OCI-LY1 (cell line): ENCODE measurements around the gene OR52J3.

Experiments used
- H2AFZ ChIP-seq: fragments of 200-600 bp; sonication (generic), shearing (Covaris generic); 2 replicates; pipeline ENCODE4 v1.6.0; 2014; ENCODE audit warnings: antibody characterized with exemption, mild to moderate bottlenecking, low read length
- H3F3A ChIP-seq: fragments of 200-600 bp; sonication (generic), shearing (Covaris generic); 2 replicates; pipeline ENCODE4 v1.6.0; 2014; ENCODE audit warnings: mild to moderate bottlenecking, antibody characterized with exemption, low read length, moderate library complexity; ENCODE audit not compliant: insufficient read depth
- H3K27ac ChIP-seq: fragments of 200-600 bp; sonication (generic); 2 replicates; pipeline ENCODE4 v1.5.1; 2014; ENCODE audit warnings: low read length, mixed run types, mild to moderate bottlenecking, low read depth; ENCODE audit not compliant: poor library complexity, severe bottlenecking
- H3K27me3 ChIP-seq: fragments of 200-600 bp; sonication (generic); 2 replicates; pipeline ENCODE4 v1.6.0; 2014; ENCODE audit warnings: antibody characterized with exemption, mild to moderate bottlenecking, low read length, moderate library complexity; ENCODE audit not compliant: insufficient read depth
- H3K36me3 ChIP-seq: fragments of 200-600 bp; sonication (generic); 2 replicates; pipeline ENCODE4 v1.6.1; 2014; ENCODE audit warnings: mild to moderate bottlenecking, antibody characterized with exemption, low read length, moderate library complexity, mixed read lengths; ENCODE audit not compliant: insufficient read depth
- H3K4me1 ChIP-seq: fragments of 200-600 bp; sonication (generic); 2 replicates; pipeline ENCODE4 v1.5.1; 2014; ENCODE audit warnings: mild to moderate bottlenecking, low read length, moderate library complexity; ENCODE audit not compliant: insufficient read depth, severe bottlenecking
- H3K4me2 ChIP-seq: fragments of 200-600 bp; sonication (generic), shearing (Covaris generic); 2 replicates; pipeline ENCODE4 v1.6.1; 2014; ENCODE audit warnings: low read length
- H3K4me3 ChIP-seq: fragments of 200-600 bp; sonication (generic); 2 replicates; pipeline ENCODE4 v1.5.1; 2014; ENCODE audit warnings: low read length, low read depth, mild to moderate bottlenecking, mixed read lengths; ENCODE audit not compliant: poor library complexity, severe bottlenecking
- H3K79me2 ChIP-seq: fragments of 200-600 bp; shearing (Covaris generic); 2 replicates; pipeline ENCODE4 v1.6.1; 2016; ENCODE audit warnings: mixed run types, low read length, mixed read lengths; ENCODE audit not compliant: insufficient read depth
- H3K9ac ChIP-seq: fragments of 200-600 bp; sonication (generic), shearing (Covaris generic); 2 replicates; pipeline ENCODE4 v1.6.1; 2014; ENCODE audit warnings: mild to moderate bottlenecking, low read length, mixed read lengths
- H3K9me2 ChIP-seq: fragments of 200-600 bp; sonication (generic), shearing (Covaris generic); 2 replicates; pipeline ENCODE4 v1.6.1; 2014; ENCODE audit warnings: low read depth, mild to moderate bottlenecking, low read length, mixed read lengths
- H3K9me3 ChIP-seq: fragments of 200-600 bp; shearing (Covaris generic); 2 replicates; pipeline ENCODE4 v1.6.1; 2014; ENCODE audit warnings: low read length, mixed read lengths
- H4K20me1 ChIP-seq: fragments of 200-600 bp; sonication (generic), shearing (Covaris generic); 2 replicates; pipeline ENCODE4 v1.6.0; 2016; ENCODE audit warnings: mild to moderate bottlenecking, low read length; ENCODE audit not compliant: insufficient read depth
- CTCF ChIP-seq: fragments of 200-600 bp; sonication (generic), shearing (Covaris generic); IDR thresholded peaks from 2 replicates; pipeline ENCODE4 v1.5.1; 2017; ENCODE audit warnings: mild to moderate bottlenecking, antibody characterized with exemption, low read length, moderate library complexity, mixed read lengths
- EZH2 ChIP-seq: fragments of 200-600 bp; sonication (generic), shearing (Covaris generic); IDR thresholded peaks from 2 replicates; pipeline ENCODE4 v1.8.0; 2017; ENCODE audit warnings: borderline replicate concordance, mixed run types, mild to moderate bottlenecking, antibody characterized with exemption, low read length, moderate library complexity, mixed read lengths

Gene OR52J3

DNA sequence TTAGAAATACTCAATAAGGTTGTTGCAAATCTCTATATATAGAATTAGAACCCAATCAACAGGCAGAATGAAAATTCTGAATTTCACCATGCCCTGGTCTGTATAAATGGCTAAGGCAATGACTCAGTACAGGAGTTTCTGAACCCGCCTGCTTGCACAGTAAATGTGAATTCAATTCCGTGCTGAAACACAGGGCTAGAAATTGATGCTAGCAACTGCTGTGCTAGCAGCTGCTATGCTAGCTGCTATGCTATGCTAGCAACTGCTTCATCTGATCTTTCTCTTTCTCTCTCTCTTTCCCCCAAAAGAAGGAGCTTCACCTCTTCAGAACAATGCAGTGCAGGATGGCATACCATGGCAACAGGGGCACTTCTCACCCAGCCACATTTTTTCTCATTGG, 9.7 kb upstream of the OR52J3 start:
- Histone ChIP-seq H3K4me3 (no peak overlapping the region), H3K9me2 (no peaks in the 10 kb centered on the region), H3K79me2 (no peaks in the 10 kb centered on the region), H3K9ac (no peak overlapping the region), H3K4me1 (no peaks in the 10 kb centered on the region), H3F3A (no peaks in the 10 kb centered on the region), H3K36me3 (no peaks in the 10 kb centered on the region), H3K27ac (no peak overlapping the region), H3K27me3 (no peaks in the 10 kb centered on the region), H4K20me1 (no peaks in the 10 kb centered on the region), H3K9me3 (no peaks in the 10 kb centered on the region), H3K4me2 (no peak overlapping the region), H2AFZ (no peak overlapping the region)
- TF ChIP-seq EZH2 = no peak
- no peak for TF ChIP-seq CTCF

- Histone ChIP-seq H3K9me2 (no peaks in the 10 kb centered on the region), H3K36me3 (no peaks in the 10 kb centered on the region), H3K9me3 (no peaks in the 10 kb centered on the region), H4K20me1 (no peaks in the 10 kb centered on the region), H3K27ac (no peak overlapping the region), H3K4me3 (no peak overlapping the region), H3K4me1 (no peaks in the 10 kb centered on the region), H3K79me2 (no peaks in the 10 kb centered on the region), H3F3A (no peaks in the 10 kb centered on the region), H3K27me3 (no peaks in the 10 kb centered on the region), H2AFZ (no peak overlapping the region), H3K4me2 (no peak overlapping the region), H3K9ac (no peak overlapping the region)
- TF ChIP-seq EZH2 = no peak
- TF ChIP-seq CTCF = no peak
Observed at GRCh38 chr11:5037926-5038325, 8.4 kb upstream of the OR52J3 start.

- Histone ChIP-seq H3K9me2 (no peaks in the 10 kb centered on the region), H3K27me3 (no peaks in the 10 kb centered on the region), H3K4me3 (no peak overlapping the region), H3K9me3 (no peaks in the 10 kb centered on the region), H3K4me1 (no peaks in the 10 kb centered on the region), H3K27ac (no peak overlapping the region), H3K9ac (no peak overlapping the region), H3K4me2 (no peak overlapping the region), H4K20me1 (no peaks in the 10 kb centered on the region), H2AFZ (no peak overlapping the region), H3K79me2 (no peaks in the 10 kb centered on the region), H3K36me3 (no peaks in the 10 kb centered on the region), H3F3A (no peaks in the 10 kb centered on the region)
- TF ChIP-seq CTCF (no peak), EZH2 (no peak)
Observed at GRCh38 chr11:5038341-5038740, 8.0 kb upstream of the OR52J3 start.
